ENCODE results near the gene FAM124A.

FAM124A gene, protein sequence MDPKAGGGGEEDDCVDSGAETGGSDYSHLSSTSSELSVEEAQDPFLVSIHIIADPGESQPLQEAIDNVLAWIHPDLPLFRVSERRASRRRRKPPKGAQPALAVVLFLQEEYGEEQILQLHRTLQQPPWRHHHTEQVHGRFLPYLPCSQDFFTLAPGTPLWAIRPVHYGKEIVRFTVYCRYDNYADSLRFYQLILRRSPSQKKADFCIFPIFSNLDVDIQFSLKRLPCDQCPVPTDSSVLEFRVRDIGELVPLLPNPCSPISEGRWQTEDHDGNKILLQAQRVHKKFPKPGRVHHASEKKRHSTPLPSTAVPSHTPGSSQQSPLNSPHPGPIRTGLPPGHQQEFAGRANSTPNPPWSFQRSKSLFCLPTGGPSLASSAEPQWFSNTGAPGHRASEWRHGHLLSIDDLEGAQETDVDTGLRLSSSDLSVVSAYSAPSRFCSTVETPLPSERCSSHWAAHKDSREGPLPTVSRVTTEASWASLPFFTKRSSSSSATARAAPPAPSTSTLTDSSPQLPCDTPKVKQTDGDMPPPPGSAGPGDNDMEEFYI

DNA sequence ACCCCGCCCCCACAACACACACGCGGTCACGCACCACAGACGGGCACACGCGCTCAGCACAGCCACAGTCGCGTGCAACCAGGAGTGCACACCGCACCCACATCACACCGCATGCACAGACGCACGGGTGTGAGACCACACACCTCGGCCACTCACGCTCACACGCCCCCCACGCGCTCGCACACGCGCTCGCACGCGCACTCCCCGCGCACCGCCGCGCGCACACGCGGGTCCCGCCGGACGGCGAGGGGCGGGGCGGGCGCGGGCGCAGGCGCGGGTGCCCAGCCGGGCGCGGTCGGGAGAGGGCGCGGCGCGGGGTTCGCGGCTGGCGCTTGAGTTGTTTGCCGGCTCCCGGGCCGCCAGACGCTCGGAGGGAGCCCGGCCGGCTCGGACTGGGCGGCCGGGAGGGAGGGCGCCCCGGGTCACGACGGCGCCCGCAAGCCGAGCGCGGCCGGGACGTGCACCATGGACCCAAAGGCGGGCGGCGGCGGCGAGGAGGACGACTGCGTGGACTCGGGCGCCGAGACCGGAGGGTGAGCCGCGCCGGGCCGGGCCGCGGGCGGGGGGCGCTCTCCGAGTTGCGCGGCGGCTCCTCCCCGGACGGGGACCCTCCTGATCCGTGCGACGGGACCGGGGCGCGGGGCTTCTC is at the start of gene FAM124A:
TSS of gene FAM124A (plus strand) at position 362 of the 649 bp plus-strand sequence. CDS start at position 466, 104 bp downstream.
- DNase-seq = peak; percentile 54

DNA sequence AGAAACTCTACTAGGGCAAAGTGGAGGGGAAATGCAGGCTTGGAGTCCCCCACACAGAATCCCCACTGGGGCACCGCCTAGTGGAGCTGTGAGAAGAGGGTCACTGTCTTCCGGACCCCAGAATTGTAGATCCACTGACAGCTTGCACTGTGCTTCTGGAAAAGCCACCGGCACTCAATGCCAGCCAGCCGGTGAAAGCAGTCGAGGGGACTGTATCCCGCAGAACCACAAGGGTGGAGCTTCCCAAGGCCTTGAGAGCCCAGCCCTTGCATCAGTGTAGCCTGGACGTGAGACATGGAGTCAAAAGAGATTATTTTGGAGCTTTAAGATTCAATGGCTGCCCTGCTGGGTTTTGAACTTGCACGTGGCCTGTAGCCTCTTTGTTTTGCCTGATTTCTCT is 47.2 kb upstream of the FAM124A start:
- no peak for DNase-seq

DNA sequence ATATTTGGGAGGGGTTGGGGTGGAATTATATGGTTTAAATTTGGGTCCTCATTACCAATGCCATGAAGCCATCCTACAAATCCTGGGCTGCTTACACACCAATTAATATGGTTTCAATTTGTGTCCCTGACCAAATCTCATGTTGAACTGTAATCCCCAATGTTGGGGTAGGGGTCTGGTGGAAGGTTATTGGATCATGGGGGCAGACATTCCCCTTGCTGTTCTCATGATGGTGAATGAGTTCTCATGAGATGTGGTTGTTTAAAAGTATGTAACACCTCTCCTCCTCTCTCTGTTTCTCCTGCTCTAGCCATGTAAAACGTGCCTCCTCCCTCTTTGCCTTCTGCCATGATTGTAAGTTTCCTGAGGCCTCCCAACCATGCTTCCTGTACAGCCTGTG is 46.6 kb upstream of the FAM124A start:
- no peak for DNase-seq

DNA sequence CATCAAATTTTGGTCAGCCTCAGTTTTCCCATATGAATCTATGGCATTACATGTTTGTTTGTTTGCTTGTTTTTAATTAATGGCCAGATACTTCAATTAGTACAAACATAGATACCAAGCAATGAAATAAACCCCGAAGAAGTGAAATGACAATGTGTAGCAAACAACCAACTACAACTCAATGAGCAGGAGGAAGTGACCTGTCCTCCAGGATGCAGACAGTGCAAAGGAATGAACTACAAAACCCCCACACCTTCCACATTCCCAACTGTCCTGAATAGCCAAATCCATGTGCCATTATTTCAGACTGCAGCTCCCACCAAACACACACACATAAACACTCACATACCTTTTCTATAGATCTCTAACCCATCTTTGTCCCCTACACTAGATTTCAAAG is 45.0 kb upstream of the FAM124A start:
- no peak for DNase-seq

DNA sequence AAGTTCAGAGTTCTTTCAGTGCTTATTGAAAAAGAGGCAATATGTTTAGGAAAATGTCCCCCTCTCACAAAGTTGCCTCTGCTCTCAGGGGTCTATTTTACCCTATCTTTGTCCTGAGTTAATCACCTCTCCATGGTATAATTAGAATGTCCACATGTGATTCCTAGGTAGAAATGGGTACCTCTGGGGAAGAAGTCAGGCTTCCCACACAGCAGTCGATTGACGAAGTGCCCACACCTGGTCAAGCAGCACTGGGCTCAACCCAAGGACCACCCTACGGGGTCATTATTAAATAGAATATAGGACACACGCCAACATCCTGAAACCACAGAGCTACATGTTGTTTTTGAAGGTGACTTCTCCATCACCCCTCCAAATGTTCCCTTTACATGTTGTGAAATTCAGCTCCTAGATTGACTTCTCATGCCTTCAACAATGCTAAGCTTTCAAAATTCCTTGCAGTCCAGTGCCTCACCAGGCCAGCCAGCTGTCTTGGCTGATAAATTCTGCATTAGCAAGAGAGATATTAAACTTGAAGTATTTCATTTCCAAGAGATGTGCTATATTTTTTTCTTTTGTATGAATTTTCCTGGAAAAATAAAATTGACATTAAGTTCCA is 43.6 kb upstream of the FAM124A start:
- no peak for DNase-seq

DNA sequence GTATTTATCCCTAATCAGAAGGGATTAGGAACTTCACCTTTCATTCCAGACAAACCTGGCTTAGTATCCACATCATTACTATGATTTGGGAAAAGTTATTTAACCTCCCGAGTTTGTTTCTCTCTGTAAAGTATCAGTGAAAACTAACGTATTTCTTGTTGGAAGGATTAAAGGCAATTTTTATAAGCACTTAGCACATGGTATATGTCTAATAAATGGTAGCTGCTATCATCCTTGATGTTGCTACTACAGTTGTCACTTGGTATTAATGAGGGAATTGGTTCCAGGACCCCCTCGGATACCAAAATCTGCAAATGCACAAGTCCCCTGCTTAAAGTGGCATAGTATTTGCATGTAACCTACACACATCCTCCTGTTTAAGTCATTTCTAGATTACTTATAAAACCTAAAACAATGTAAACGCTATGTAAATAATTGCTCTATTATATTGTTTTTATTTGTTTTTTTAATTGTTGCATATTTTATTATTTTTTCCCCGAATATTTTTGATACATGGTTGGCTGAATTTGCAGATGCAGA is 42.7 kb upstream of the FAM124A start:
- DNase-seq = no peak

DNA sequence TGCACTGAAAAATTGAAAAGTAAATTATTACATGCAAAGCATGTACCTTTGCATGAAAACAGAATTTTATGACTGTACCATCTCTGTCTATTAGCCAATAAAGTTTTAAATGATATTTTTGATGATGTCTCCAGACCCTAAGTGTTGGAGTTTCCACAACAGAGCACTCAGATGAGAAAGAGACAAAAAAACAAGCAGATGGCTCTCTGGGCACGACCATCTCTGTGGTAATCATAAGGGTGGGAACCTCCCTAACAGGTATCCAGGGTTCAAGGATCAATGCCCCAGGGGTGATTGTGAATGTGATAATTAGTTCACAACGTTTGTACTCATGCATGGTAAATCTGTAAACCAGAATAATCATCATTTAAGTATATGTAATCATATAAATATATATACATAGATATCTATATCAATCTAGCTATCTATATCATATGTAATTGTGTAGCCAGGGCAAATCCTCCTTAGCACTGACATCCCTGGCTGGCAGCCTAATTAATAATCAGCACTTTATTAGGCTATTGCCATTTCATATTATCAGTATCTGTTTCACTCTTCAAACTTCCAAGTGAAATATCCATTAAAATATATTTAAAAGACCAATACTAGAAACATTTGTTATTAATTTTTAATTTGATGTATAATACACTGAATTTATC is 41.2 kb upstream of the FAM124A start:
- DNase-seq = no peak

DNA sequence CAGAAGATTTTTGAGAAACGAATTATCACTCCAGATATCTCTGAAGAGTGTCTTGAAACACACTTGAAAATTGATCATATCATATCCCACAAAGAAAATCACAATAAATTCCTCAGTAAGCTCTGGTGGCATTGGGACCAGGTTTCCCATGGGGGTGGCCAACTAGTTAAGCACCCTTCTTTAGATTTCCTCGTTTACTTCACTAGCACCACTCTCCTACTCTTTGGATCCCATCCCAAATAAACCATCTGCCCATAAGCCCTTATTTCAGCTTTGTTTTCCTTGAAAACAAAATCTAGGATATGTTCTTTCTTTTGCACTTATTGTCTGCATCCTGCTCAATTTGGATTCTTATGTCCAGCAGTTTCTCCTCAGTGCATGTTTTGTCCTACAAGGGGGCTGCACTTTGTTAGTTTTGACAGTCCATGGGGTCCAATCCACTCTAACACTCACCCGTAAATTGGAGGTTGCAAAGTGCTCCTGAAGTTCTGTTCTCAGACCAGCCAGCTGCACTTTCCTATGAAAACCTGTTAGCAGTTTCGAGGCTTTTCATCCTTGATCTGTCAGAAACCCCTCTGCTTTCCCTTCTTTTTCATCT is 40.3 kb upstream of the FAM124A start:
- no peak for DNase-seq

DNA sequence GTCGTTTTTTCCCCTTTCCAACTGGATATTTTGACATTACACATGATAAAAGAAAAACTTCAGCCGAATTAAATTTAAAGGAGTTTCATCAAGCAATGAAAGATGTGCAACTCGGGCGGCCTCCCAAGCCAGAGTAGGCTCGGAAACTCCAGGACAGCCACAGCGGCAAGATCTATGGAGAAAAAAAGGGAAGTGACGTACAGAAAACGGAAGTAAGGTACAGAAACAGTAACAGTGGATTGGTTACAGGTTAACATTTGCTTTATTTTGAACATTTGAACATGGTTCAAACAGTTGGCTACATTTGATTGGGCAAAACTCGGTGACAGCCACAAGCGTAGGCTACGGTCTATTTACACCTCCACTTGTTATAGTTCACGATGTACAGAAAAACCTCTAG is 30.5 kb upstream of the FAM124A start:
- no peak for DNase-seq

DNA sequence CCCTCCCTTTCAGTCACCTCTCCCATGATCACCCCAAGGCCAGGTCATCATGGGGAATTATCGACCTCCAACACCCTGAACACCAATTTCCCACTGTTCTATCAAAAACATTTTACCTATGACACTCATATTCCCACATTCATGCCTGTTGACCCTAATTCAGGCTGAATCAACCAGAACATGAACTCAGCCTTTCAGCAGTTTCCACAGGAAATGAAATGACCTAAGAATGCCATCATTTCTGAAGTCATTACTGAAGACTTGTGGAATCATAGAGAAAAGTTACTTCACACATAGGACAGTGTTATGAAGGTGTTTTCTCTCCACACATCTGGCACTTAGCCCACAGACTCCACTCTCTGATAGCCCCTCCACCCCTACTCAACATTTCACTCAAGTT is 29.9 kb upstream of the FAM124A start:
- no peak for DNase-seq

DNA sequence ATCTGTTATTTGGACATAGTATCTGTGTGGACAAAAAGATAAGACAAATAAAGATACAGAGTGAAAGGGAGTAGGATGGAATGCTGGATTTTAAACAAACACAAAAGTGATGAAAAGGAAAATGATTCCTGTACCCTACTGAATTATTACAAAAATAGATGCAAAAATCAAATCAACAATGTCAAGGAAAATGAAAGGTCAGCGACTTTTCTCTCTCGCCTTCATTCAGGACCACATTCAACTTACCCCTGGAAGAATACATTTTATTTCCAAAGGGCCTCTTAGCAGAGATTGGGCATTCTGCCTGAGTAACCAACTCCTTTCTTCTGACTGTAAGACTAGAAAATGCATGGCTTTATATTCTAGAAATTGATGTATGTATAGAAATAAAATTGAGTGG is 28.8 kb upstream of the FAM124A start:
- DNase-seq = no peak

DNA sequence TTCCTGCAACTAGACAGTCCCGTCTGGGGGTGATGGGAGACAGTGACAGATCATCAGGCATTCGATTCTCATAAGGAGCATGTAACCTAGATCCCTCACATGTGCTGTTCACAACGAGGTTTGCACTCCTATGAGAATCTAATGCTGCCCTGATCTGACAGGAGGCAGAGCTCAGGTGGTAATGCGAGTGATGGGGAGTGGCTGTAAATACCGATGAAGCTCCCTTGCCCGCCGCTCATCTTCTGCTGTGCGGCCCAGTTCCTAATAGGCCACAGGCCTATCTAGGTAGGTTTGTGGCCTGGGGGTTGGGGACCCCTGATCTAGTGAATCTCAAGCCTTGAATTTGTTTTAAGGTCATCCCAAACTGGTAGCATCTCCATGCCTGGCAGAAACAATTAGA is 27.3 kb upstream of the FAM124A start:
- DNase-seq = no peak

DNA sequence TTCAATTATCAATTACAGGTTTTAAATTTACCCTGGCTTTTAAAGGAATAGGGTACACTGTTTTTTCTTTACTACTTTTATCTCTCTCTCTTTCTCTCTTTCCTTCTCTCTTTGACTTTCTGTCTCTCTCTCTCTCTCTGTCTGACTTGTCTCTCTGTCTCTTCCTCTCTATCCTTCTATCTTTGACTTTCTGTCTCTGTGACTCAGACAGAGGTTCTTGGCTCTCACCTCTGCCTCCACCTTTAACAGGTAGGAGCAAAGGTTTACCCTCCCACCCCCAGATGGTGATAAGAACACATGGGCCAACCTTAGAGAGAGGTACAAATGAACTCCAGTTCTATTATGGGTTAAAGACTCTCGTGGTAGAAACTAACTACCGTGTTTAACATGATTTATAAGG is 20.3 kb upstream of the FAM124A start:
- no peak for DNase-seq

DNA sequence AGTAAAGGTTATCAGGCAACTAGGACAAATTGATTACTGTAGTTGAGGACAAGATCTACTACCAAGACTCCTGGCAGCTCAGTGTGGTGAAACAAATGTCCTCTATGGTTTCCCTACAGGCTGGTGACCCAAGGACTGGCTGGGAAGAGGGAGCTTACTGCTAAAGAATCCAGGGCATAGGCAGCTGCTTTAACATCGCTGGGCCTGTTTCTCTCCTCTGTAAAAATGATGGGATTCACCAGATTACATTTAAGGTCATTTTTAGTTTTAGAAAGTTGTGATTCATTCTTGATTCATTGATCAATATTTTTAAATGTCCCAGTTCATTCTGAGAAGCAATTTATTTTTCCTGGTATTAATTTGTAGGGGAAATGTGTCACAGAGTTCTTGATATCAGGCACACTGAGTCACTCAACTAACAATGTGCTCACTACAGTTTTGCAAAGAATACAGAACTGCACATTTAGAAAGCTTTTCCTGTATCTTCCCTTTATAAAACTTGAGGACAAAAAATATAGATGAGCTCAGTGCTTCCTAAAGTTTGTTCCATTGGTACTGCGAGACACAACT is 19.6 kb upstream of the FAM124A start:
- no peak for DNase-seq

DNA sequence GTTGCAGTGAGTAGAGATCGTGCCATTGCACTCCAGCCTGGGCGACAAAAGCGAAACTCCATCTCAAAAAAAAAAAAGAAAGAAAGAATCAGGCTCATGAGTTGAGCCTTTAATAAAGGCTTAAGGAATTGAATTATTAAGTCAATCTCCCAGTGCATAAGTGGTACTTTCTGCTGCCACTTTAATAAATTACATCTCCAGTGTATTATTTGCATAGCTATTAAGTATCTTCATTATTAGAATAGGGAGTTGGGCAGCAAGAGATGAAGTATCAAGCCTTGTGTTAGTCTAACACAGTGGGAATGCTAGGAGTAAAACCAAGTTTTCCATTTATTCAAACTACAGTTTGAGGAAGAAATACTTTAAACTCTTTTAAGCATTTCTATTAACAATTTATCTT is 15.6 kb upstream of the FAM124A start:
- DNase-seq = no peak

DNA sequence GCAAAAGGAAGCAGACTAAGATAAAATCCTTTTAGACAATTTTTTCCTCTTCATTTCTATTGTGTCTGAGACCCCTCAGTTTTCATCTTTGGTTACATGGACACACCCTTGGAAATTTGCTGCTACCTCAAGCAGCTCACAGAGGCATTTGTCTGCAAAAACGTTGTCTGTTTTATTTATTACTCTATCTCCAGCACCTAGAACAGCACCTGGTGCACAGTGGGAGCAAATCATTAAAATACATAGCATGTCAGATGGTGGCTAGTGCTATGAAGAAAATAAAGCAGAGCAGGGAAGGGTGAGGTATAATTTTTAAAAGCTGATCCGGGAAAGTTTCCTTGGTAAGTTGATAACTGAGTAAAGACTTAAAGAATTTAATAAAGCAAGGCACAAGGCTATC is 14.3 kb upstream of the FAM124A start:
- no peak for DNase-seq

DNA sequence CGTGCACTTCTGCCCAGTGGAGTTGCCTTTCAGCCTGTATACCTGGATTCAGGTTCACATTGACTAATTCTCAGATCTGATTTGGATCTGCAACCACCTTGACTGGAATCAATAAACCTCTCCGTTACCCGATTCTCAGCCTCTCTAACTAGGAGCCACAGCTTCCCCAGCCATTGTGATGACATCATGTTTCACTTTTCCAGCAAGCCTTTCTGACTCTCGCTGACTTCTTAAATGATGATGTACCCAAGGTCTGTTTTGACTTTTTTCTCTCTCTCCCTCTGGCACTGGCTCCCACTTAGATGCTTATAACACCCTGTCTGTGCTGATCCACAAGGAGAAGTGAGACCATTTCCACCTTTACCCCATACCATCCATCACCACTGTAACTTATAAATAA is 13.5 kb upstream of the FAM124A start:
- no peak for DNase-seq

DNA sequence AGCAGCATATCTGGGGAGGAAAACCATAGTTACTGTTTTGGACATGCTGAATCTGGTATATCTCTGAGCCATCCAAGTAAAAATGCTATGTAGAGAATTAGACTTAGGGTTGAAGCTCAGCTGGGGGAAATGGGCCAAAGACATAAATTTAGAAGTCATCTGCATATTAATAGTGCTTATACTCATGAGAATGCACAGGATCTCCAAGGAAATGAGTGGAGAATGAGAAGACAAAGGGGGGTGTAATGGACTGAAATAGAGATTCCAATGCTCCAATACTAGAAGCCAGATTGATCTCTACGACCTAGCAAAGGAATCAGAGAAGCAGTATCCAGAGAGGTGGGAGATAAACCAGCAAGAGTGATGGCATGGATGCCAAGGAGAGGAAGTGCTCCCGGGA is 10.3 kb upstream of the FAM124A start:
- no peak for DNase-seq

DNA sequence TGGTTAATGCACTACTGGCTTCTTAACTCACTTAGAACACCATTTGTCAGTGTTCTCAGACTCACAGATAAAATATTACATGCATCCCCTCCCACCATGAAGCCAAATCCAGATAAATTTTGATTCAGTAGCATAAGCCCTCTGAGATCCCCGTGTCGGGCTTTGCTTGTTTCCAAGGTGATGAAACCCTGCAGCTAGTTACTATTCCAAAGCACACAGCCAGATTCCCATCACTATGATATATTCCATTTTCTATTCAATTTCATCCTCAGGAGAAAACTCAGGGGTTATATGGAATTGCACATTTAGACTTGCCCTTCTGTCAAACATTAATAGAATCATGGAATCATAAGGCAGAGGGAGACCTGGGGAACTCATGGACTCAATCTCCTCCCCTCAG is 9.4 kb upstream of the FAM124A start:
- no peak for DNase-seq

DNA sequence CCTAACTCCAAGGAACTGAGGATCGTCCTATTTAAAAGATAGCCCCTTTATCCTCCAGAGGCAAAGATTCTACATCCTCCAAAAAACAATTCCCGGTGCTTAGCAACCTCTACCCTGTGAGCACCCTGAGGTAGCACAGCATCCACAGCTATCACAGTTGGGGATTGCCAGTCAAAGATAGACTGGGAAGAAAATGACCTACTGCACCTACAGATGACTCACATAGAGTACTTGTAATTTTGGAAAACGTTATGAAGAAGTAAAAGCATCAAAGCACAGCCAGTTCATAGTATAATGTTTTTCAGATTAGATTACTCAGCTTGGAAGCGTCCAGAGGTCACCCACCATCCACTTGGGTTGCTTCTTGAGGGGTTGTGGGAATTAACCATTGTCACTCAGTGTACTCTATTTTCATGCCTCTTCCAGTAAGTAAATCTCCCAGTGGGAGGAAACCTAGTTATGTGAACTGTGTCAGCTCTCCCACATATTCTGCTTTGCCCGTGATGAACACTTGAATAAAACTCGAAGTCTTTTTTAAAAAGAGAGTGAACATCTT is 8.9 kb upstream of the FAM124A start:
- no peak for DNase-seq

DNA sequence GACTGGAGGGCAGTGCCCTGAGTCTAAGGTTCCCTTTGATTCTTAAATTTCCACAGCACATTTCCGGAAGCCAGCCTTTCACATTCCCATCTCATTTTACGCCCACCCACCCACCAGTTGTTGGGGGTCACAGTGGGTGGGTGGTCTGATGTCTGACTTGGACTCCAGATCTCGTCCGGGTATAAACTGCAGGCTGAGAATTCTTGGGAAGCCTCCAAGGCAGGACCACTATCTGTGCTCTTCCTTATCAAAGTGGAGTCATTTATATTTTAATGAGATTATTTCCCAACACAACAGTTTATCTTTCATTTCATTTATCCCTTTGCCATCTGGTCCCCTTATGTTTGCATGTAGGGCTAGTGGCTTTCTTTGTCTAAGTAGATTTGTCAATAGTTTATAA is 3.6 kb upstream of the FAM124A start:
- DNase-seq = no peak

DNA sequence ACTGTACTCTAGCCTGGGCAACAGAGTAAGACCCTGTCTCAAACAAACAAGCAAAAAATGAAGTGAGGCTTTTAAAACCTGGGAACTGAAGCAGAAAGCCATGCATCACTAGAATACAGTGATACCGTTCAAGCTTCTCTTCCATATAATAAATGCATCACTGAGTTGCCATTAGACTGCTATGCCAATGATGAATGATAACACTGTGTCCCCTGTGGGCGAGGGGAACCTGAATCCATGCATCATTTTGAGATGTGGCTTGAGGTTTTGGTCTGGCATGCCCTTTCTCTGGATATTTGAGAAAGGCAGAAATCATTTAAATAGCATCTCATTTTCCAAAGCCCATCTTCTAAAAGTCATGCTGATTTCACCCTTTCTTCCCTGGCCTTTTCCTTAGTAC is 1.5 kb upstream of the FAM124A start:
- no peak for DNase-seq
